ENCODE data around the gene LRRC31.

DNA sequence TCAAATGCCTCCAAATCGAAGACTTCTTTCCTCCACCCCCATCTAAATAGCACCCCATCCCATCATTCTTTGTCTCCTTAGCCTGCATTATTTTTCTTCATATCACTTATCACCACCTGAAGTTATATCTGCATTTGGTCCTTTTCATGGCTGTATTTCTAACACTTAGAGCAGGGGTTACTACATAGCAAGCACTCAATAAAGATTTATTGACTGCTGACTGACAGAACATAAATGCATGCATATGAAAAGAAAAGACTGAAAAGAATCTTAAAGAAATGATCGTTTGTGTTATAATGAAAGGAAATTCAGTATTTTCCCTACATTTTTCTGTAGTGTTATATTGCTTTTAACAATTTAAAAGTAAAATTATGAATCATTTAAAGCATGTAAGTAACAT is 1.4 kb downstream of the LRRC31 start:
- TF ChIP-seq PPARA (CRISPR knock-in tag; IDR thresholded peaks at IDR 0.05; ENCODE audit: borderline replicate concordance): no peak
- TF ChIP-seq ARNTL (CRISPR knock-in tag; IDR thresholded peaks at IDR 0.05; ENCODE audit: borderline replicate concordance, low read depth): no peak
- no peak for TF ChIP-seq ZFP3 (CRISPR knock-in tag; IDR thresholded peaks at IDR 0.05)
- no peak for TF ChIP-seq ZC3H10 (CRISPR knock-in tag; IDR thresholded peaks at IDR 0.05)
- TF ChIP-seq, protein P1, sequence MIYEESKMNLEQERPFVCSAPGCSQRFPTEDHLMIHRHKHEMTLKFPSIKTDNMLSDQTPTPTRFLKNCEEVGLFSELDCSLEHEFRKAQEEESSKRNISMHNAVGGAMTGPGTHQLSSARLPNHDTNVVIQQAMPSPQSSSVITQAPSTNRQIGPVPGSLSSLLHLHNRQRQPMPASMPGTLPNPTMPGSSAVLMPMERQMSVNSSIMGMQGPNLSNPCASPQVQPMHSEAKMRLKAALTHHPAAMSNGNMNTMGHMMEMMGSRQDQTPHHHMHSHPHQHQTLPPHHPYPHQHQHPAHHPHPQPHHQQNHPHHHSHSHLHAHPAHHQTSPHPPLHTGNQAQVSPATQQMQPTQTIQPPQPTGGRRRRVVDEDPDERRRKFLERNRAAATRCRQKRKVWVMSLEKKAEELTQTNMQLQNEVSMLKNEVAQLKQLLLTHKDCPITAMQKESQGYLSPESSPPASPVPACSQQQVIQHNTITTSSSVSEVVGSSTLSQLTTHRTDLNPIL (CRISPR knock-in tag; IDR thresholded peaks at IDR 0.05; ENCODE audit: low read depth): no peak
- TF ChIP-seq ZNF565 (CRISPR knock-in tag; conservative IDR thresholded peaks at IDR 0.05; ENCODE audit: low read depth): no peak
- no peak for TF ChIP-seq SNAI2 (CRISPR knock-in tag; IDR thresholded peaks at IDR 0.05)
- no peak for TF ChIP-seq ZFP30 (CRISPR knock-in tag; IDR thresholded peaks at IDR 0.05)
- TF ChIP-seq RARB (CRISPR knock-in tag; IDR thresholded peaks at IDR 0.05): no peak
- no peak for TF ChIP-seq ESRRG (CRISPR knock-in tag; IDR thresholded peaks at IDR 0.05)
- no peak for TF ChIP-seq CSDC2 (CRISPR knock-in tag; IDR thresholded peaks at IDR 0.05)
- no peak for TF ChIP-seq PATZ1 (CRISPR knock-in tag; IDR thresholded peaks at IDR 0.05; ENCODE audit: borderline replicate concordance)
- TF ChIP-seq, protein P2, sequence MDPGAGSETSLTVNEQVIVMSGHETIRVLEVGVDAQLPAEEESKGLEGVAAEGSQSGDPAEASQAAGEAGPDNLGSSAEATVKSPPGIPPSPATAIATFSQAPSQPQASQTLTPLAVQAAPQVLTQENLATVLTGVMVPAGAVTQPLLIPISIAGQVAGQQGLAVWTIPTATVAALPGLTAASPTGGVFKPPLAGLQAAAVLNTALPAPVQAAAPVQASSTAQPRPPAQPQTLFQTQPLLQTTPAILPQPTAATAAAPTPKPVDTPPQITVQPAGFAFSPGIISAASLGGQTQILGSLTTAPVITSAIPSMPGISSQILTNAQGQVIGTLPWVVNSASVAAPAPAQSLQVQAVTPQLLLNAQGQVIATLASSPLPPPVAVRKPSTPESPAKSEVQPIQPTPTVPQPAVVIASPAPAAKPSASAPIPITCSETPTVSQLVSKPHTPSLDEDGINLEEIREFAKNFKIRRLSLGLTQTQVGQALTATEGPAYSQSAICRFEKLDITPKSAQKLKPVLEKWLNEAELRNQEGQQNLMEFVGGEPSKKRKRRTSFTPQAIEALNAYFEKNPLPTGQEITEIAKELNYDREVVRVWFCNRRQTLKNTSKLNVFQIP (CRISPR knock-in tag; IDR thresholded peaks at IDR 0.05; ENCODE audit: borderline replicate concordance, low read depth): no peak
